Thyroid gland (tissue), 4 donors: Measurements from ENCODE around the gene RAB40A. TPM values are rescaled to one million over a fixed set of nuclear protein-coding genes. Genes with fewer than 3 reads are reported as not detected.

Experiments
- DNase-seq, 2 donors: peaks; one replicate each; pipeline ENCODE4 v3.0.0-alpha.2; 2019
- H3K27ac ChIP-seq, 3 donors: fragments of 200-600 bp; sonication (generic); 1 replicate in 2 of 3; 2 replicates in 1 of 3; pipeline ENCODE4 v1.5.1; 2016 to 2019; ENCODE audit warnings: mild to moderate bottlenecking in 1 of 3, moderate library complexity in 1 of 3
- H3K27me3 ChIP-seq: fragments of 200-600 bp; sonication (generic); one replicate; pipeline ENCODE4 v1.5.1; 2019
- H3K36me3 ChIP-seq, 2 donors: fragments of 200-600 bp; sonication (generic); one replicate each; pipeline ENCODE4 v1.5.1; 2016 to 2019
- H3K4me1 ChIP-seq, 2 donors: fragments of 200-600 bp; sonication (generic); one replicate each; pipeline ENCODE4 v1.5.1; 2017 to 2019
- H3K4me3 ChIP-seq, 3 donors: fragments of 200-600 bp; sonication (generic); replicated peaks in 1 of 3; 1 replicate in 2 of 3; 2 replicates in 1 of 3; pipeline ENCODE4 v1.5.1; 2016; ENCODE audit warnings: mild to moderate bottlenecking in 1 of 3
- H3K9me3 ChIP-seq: fragments of 200-600 bp; sonication (generic); one replicate; pipeline ENCODE4 v1.5.1; 2017
- CTCF ChIP-seq, 6 experiments: fragments of 200-600 bp in 3 of 6; fragments of 450-650 bp in 3 of 6; sonication (generic) in 3 of 6; IDR thresholded peaks; one replicate each; pipeline ENCODE4 v1.5.1; 2016 to 2019; ENCODE audit warnings: antibody characterized with exemption in 6 of 6, mild to moderate bottlenecking in 2 of 6, inconsistent platforms in 1 of 6, moderate library complexity in 1 of 6
- POLR2A ChIP-seq, 2 donors: fragments of 450-650 bp; IDR thresholded peaks; one replicate each; pipeline ENCODE4 v1.6.1; 2017; ENCODE audit warnings: antibody characterized with exemption in 2 of 2, mild to moderate bottlenecking in 2 of 2, moderate library complexity in 1 of 2
- WGBS, 2 donors: methylation state at CpG; one replicate each; pipeline ENCODE4 v1.1.5; 2017; 5-methylcytosine and 5-hydroxymethylcytosine counted together
- intact Hi-C: fragments of 100-400 bp; cut with DNase I; formaldehyde crosslinking; loops from one replicate; pipeline ENCODE4 v1.15.1; 2023
- total RNA-seq, 4 donors: library from RNA; depleted of rRNA; stranded (reverse); fragments of >200 nt; gene quantifications; one replicate each; pipeline ENCODE4 v1.2.3, GENCODE V29; 2016

Gene RAB40A
- total RNA-seq, 4 donors from 2014 or later: 0.33 to 0.71 (median 0.58) TPM

DNA sequence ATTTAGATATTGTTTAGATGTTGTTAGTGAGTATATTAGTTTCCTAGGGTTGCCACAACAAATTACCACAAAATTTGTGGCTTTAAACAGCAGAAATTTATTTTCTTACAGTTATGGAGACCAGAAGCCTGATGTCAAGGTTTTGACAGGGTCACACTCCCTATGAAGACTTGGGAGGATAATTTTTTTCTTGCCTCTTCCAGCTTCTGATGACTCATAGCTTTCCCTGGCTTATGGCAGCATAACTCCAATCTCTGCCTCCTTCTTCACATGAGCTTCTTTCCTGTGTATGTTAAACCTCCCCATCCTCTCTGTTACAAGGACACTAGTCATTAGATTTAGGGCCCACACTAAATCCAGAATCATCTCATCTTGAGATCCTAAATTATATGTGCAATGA is 20.9 kb upstream of the RAB40A start:
- H3K4me1 ChIP-seq: no peaks in the 10 kb centered on the region
- H3K27ac ChIP-seq: no peak overlapping the region
- H3K4me3 ChIP-seq: no peak overlapping the region
- TF ChIP-seq POLR2A (IDR thresholded peaks at IDR 0.05): no peak
- no peak for TF ChIP-seq CTCF (IDR thresholded peaks at IDR 0.05)
- H3K9me3 ChIP-seq: no peaks in the 10 kb centered on the region
- H3K27me3 ChIP-seq: no peaks in the 10 kb centered on the region
- no peak for DNase-seq
- H3K36me3 ChIP-seq: no peaks in the 10 kb centered on the region
- intact Hi-C loops: no loop called here

GRCh38 chrX:103539695-103540094 is 20.4 kb upstream of the RAB40A start:
- intact Hi-C loops: loop anchor here (10.0 kb wide), 1 partner anchor 135 kb away; no protein-coding TSS in a partner anchor
- H3K27me3 ChIP-seq: no peaks in the 10 kb centered on the region
- H3K9me3 ChIP-seq: no peaks in the 10 kb centered on the region
- 91 to 92% methylated on average over 2 of the region's 2 CpGs for WGBS, 2 donors
- no peak overlapping the region for H3K27ac ChIP-seq
- no peaks in the 10 kb centered on the region for H3K36me3 ChIP-seq
- no peak for DNase-seq
- TF ChIP-seq POLR2A (IDR thresholded peaks at IDR 0.05) (no peak), CTCF (IDR thresholded peaks at IDR 0.05) (no peak)
- no peaks in the 10 kb centered on the region for H3K4me1 ChIP-seq
- no peak overlapping the region for H3K4me3 ChIP-seq

DNA sequence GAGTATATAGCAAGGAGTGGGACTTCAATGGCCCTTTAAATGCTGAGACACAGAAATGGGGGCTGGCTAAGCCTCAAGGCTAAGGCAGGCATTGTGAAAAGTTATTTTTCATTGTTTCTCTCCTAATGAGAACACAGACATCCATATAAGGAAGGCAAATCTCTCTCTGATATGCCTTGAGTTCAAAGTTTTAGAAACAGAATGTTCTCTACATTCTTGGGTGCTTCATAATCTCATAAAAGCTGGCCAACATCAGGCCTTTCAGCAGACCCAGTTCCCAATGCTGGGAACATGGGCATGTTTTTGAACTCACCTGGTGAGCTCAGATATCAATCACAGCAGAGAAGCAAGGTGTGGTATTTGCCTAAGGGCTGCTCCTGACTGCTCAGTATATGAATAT is 19.4 kb upstream of the RAB40A start:
- intact Hi-C loops: loop anchor here (10.0 kb wide), 1 partner anchor 136 kb away; no protein-coding TSS in a partner anchor
- Histone ChIP-seq H3K36me3 (no peaks in the 10 kb centered on the region), H3K4me3 (no peak overlapping the region), H3K4me1 (no peaks in the 10 kb centered on the region), H3K27ac (no peak overlapping the region), H3K27me3 (no peaks in the 10 kb centered on the region), H3K9me3 (no peaks in the 10 kb centered on the region)
- TF ChIP-seq CTCF (IDR thresholded peaks at IDR 0.05): no peak
- no peak for DNase-seq

GRCh38 chrX:103537871-103538387 is 18.6 kb upstream of the RAB40A start:
- H3K27me3 ChIP-seq: no peaks in the 10 kb centered on the region
- no peaks in the 10 kb centered on the region for H3K9me3 ChIP-seq
- no peak overlapping the region for H3K27ac ChIP-seq
- WGBS, 2 donors: 94 to 98% methylated on average over 3 of the region's 3 CpGs
- intact Hi-C loops: loop anchor here (10.0 kb wide), 1 partner anchor 137 kb away; no protein-coding TSS in a partner anchor
- no peak for TF ChIP-seq CTCF (IDR thresholded peaks at IDR 0.05)
- no peak for TF ChIP-seq POLR2A (IDR thresholded peaks at IDR 0.05)
- no peak for DNase-seq
- no peaks in the 10 kb centered on the region for H3K4me1 ChIP-seq
- no peak overlapping the region for H3K4me3 ChIP-seq
- no peaks in the 10 kb centered on the region for H3K36me3 ChIP-seq

DNA sequence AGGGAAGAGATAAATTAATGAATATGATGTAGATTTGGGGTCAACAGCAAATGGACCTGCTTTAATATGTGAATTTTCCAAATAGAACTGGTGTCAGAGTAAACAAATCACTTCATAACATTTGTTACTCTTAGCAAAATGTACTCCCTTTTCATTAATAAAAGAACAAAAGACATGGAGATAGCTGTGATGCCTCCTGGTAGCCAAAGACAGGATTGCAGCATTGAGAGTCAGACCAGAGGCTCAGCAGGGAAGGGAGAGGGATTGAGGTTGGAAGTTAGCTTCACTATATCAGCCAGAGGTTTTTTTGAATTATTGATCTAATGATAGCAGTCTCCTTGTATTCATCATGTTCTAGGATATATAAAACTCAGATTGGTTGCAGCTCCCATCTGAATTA is 17.4 kb upstream of the RAB40A start:
- intact Hi-C loops: loop anchor here (10.0 kb wide), 1 partner anchor 138 kb away; no protein-coding TSS in a partner anchor
- no peak for TF ChIP-seq CTCF (IDR thresholded peaks at IDR 0.05)
- TF ChIP-seq POLR2A (IDR thresholded peaks at IDR 0.05): no peak
- H3K9me3 ChIP-seq: no peaks in the 10 kb centered on the region
- H3K4me3 ChIP-seq: no peak overlapping the region
- H3K27ac ChIP-seq: no peak overlapping the region
- H3K4me1 ChIP-seq: no peaks in the 10 kb centered on the region
- DNase-seq: no peak
- no peaks in the 10 kb centered on the region for H3K36me3 ChIP-seq
- no peaks in the 10 kb centered on the region for H3K27me3 ChIP-seq
